GM19238 (cell line): Measurements from ENCODE around the gene FGF2.
"Not testable (repeated sequence)": the region's sequence is repeated elsewhere in the genome, so short reads cannot be mapped to it uniquely, and the experiment has no call there.

ENCODE experiments used
- DNase-seq: peaks from one replicate; pipeline ENCODE4 v3.0.0; 2011; ENCODE audit warnings: low spot score; ENCODE audit not compliant: insufficient read length

The FGF2 gene

GRCh38 chr4:122812823-122813222 is 13.8 kb upstream of the FGF2 start:
- DNase-seq, result not testable (repeated sequence)

GRCh38 chr4:122814426-122814825 is 12.2 kb upstream of the FGF2 start:
- no peak for DNase-seq

- DNase-seq, result no peak
Measured at GRCh38 chr4:122815248-122815647, 11.4 kb upstream of the FGF2 start.

GRCh38 chr4:122816476-122816875 is 10.2 kb upstream of the FGF2 start:
- DNase-seq, result no peak

GRCh38 chr4:122819708-122820449 is 6.8 kb upstream of the FGF2 start:
- DNase-seq, result no peak

GRCh38 chr4:122821092-122821491 is 5.5 kb upstream of the FGF2 start:
- DNase-seq, result no peak

GRCh38 chr4:122822466-122822865 is 4.2 kb upstream of the FGF2 start:
- no peak for DNase-seq

GRCh38 chr4:122823476-122823875 is 3.2 kb upstream of the FGF2 start:
- no peak for DNase-seq

DNA sequence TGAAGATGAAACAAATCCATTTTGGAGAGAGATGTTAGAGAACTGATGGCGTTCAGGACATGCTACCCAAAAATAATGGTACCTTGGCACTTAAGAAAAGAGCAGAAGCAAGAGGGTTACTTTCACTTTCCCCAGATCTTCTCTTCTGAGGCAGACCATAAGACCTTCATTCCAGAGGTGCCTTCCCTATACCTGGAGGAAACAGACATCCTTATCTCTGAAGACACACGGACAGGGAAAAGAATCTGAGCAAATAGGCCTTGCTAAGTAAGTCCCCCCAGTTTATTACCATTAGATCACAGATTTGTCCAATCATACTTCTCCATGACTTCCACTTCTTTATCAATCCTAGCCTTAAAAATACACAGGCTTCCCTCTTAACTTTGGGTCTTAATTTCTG is 2.0 kb upstream of the FGF2 start:
- no peak for DNase-seq

- DNase-seq, result no peak
Measured at GRCh38 chr4:122826079-122826527, 528 bp upstream of the FGF2 start.

DNA sequence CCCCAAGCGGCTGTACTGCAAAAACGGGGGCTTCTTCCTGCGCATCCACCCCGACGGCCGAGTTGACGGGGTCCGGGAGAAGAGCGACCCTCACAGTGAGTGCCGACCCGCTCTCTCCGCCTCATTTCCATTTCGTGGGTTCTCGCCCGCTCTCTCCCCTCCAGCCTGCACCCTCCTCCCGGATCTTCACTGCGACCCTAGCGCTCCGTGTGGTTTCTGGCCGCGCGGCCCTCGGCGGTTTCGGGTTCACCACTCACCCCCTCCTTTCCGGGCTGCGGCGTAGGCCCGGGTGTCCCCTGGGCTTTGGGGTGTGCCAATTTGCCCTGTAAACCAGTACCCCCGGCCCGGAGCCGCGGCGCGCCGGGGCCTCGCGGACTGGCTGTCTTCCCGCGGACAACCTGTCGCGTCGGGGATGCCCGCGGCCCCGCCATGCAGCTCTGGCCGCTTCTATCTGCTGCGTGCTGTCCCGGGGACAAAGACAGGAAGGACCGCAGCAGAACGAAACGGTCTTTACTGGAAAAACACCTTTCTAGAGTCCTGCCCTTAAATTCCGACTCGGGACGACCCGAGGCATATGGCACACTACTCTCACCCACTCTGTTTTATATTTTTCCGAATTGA is 737 bp downstream of the FGF2 start:
- peak; percentile 62 for DNase-seq

DNA sequence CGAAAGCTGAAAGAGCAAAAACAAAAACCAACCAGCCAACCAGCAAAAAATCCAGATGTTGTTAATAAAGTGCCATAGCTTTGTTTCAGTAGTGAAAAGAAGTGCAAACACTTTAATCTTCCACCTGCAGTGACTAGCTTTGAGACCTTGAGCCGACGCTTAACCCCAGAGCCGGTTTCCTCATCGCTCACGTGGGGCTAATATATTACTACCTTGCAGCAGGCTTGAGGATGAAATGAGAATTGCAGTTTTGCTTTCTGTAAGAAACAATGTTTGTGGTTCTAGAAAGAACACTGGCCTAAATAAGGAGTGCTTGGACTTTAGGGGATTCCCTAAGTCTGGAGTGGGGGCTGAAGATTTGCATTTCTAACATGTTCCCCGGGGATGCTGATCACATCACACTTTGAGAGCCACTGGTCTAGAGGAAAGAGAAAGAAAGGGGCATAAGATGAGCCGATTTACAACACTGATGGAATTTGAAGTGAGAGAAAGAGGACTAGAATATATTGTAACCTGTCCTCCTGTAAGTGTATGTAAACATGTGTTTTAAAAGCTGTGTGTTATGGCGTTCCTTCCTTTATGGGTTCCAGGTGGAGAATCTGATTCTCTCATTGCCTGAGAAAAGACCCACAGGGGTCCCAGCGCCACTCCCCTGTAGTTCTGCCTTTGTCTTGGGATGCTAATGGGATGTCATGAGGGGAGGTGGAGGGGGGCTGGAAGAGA is 1.4 kb downstream of the FGF2 start:
- peak; percentile 60 for DNase-seq

- no peak for DNase-seq
Measured at GRCh38 chr4:122830426-122831095, 3.9 kb downstream of the FGF2 start.

- no peak for DNase-seq
Measured at GRCh38 chr4:122831515-122832196, 5.0 kb downstream of the FGF2 start.

- DNase-seq, result no peak
Measured at GRCh38 chr4:122832732-122833131, 6.1 kb downstream of the FGF2 start.

DNA sequence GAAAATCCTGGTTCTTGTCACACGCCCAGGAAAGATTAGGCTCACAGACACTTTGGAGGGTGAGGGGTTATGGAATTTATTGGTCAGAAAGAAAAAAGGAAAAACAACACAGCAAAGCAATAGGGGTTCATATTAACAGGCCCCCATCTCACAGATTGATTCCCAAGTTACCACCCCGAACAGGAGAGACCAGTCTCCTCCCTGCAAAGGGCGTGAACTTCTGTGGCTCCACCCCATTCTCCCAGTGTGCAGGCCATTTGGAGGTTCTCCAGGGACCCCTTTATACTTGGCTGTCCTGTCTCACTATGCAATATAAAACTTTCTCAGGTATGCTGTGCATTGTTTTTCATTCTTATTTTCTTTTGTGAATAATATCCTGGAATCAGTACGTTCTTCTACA is 7.4 kb downstream of the FGF2 start:
- no peak for DNase-seq

DNA sequence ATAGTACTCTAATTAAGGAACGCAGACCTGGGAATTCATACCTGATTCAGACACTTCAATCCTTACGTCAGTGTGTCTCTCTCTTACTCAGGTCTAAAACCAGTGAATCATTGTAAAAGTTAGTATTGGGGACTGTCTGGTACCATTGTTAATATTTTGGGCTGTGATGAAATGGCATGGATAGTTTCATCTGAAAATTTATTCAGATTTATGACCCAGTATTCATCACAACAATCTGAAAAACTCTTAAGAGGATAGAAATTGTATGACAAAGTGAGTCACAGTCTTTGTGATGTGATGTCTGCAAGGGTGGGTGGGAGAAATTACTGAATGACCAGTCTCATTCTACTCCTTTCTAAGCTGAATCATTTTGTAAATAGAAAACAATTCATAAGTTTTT is 10.3 kb downstream of the FGF2 start:
- DNase-seq, result no peak

DNA sequence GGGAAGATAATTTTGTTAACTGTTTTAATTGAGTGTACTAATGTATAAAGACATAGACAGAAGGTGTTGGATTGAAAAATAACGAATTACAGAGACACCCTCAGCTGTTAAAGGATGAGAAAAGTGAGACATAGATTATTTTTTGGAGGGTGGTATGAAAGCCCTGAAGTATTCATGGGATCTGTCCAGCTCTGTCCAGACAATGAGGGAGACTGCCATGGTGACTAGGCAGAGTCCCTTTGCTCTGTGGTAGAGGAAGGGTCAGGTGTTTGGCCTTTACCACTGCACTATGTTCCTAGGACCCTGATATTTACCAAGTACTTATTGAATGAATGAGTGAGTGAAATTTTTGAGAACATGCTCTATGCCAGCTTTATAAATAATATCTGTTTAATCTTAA is 11.4 kb downstream of the FGF2 start:
- no peak for DNase-seq

DNA sequence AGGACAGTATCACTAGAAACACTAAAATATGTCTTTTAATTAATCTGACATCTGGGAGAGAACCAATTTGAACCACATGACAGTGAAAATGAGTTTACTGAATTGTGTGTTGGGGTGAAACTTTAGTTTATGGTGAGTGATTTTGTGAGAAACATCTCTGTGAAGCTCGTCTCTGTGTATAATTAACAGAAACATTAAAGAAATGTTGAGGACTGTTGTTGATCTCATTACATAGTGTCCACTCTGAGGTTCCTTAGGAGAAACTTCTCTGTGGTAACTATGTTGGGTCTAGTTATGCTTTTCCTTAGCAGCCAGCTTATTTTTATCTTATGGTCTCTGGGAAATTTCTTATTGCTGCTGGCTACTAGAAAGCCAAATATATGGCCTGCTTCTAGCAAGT is 15.8 kb downstream of the FGF2 start:
- no peak for DNase-seq

DNA sequence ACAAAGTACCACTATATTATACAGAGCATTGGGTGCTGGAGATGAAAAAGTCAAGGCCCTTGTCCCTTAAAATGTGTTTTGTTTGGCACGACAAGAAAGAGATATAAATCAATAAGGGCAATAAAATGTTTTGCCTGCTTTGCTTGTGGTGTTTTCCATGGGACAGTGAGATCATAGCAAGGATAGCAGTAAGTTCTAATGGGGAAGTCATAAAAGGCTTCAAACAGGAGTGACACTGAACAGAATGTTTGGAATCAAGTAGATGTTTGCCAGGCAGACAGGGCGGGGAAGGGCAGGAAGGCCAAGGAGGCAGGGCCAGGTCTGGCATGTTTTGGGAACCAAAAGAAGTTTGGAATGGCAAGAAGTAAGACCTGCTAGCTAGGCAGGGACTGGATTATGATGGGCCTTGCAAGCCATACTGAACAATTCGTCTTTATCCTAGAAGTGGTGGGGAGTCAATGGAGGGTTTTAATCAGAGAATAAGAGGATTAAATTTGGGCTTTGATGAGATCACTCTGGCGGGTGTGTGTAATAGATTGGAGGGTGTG is 16.4 kb downstream of the FGF2 start:
- DNase-seq, result no peak

GRCh38 chr4:122844391-122844790 is 17.8 kb downstream of the FGF2 start:
- DNase-seq, result not testable (repeated sequence)
